Gastrocnemius medialis (tissue), 4 donors: ENCODE measurements around the gene TXK. TPM values are rescaled to one million over a fixed set of nuclear protein-coding genes. Genes with fewer than 3 reads are reported as not detected.

Experiments used
- ATAC-seq, 2 donors: fragments of 150-250 bp; one replicate each; pipeline ENCODE4 v1.9.1; 2016
- DNase-seq, 2 donors: peaks; one replicate each; pipeline ENCODE4 v3.0.0-alpha.2; 2019
- H3K27ac ChIP-seq, 4 donors: fragments of 200-600 bp; sonication (generic); 1 replicate in 1 of 4; 2 replicates in 3 of 4; pipeline ENCODE4 v1.5.1; 2016 to 2018; ENCODE audit warnings: mild to moderate bottlenecking in 2 of 4, moderate library complexity in 1 of 4
- H3K27me3 ChIP-seq, 3 donors: fragments of 200-600 bp; sonication (generic) in 2 of 3; 1 replicate in 1 of 3; 2 replicates in 2 of 3; pipeline versions ENCODE4 v1.5.1 to v1.6.0; 2016 to 2019; ENCODE audit warnings: mild to moderate bottlenecking in 1 of 3, moderate library complexity in 1 of 3
- H3K36me3 ChIP-seq, 2 donors: fragments of 200-600 bp; sonication (generic) in 1 of 2; one replicate each; pipeline ENCODE4 v1.5.1; 2017 to 2018
- H3K4me1 ChIP-seq, 2 donors: fragments of 200-600 bp; sonication (generic) in 1 of 2; one replicate each; pipeline ENCODE4 v1.5.1; 2016 to 2017; ENCODE audit warnings: mild to moderate bottlenecking in 2 of 2
- H3K4me3 ChIP-seq, 4 donors: fragments of 200-600 bp; sonication (generic) in 3 of 4; 1 replicate in 1 of 4; 2 replicates in 3 of 4; pipeline ENCODE4 v1.5.1; 2016 to 2019; ENCODE audit warnings: mild to moderate bottlenecking in 2 of 4
- H3K9me3 ChIP-seq, 3 donors: fragments of 200-600 bp; sonication (generic) in 2 of 3; 1 replicate in 1 of 3; 2 replicates in 2 of 3; pipeline ENCODE4 v1.5.1; 2016 to 2019
- POLR2A ChIP-seq, 2 donors: fragments of 450-650 bp; IDR thresholded peaks; one replicate each; pipeline ENCODE4 v1.6.1; 2017; ENCODE audit warnings: antibody characterized with exemption in 2 of 2, mild to moderate bottlenecking in 2 of 2, moderate library complexity in 2 of 2
- in situ Hi-C, 4 donors: fragments of 200-750 bp; cut with MboI; loops; one replicate each; pipeline versions ENCODE4 v1.15.0 to v1.8.0; 2017; ENCODE audit warnings: low sequenced_read_pairs in 4 of 4
- intact Hi-C: fragments of 100-400 bp; cut with DNase I; formaldehyde crosslinking; loops from one replicate; pipeline ENCODE4 v1.15.1; 2023; ENCODE audit warnings: low total_unique reads
- total RNA-seq, 4 donors: library from RNA; depleted of rRNA; stranded (reverse); fragments of >200 nt; gene quantifications; one replicate each; pipeline versions ENCODE4 v1.1.0 to v1.2.3, GENCODE V29; 2016
- TF ChIP-seq, protein P1 (sequence below), 5 experiments: fragments of 450-650 bp in 3 of 5; fragments of 200-600 bp in 2 of 5; sonication (generic) in 2 of 5; IDR thresholded peaks in 4 of 5; conservative IDR thresholded peaks in 1 of 5; 1 replicate in 4 of 5; 2 replicates in 1 of 5; pipeline ENCODE4 v1.5.1; 2016 to 2019; ENCODE audit warnings: antibody characterized with exemption in 5 of 5, mild to moderate bottlenecking in 3 of 5, moderate library complexity in 3 of 5

The TXK gene
- total RNA-seq, 4 donors from 2014 or later: 0.66 to 0.81 TPM; not detected in 2

DNA sequence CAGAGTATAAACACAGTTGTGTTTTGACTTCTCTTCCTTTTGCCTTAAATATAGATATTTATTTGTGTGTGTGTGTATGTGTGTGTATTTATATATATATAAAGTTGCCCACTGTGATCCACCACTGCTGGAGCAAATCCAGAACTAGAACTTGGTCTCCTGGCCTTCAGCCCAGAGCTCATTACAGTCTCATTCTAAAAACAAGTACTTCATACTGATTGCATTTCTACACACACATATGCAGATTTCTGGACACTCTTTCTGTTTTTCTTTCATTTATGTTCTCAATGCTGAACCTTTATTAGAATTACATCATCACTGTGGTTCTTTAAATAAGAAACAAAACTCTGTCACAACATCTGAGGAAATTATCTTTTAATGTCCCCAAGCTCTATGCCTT, 381 bp downstream of the TXK start:
- no peak overlapping the region for H3K4me3 ChIP-seq
- no peak for DNase-seq
- H3K27me3 ChIP-seq: no peaks in the 10 kb centered on the region
- H3K9me3 ChIP-seq: no peaks in the 10 kb centered on the region
- no peaks in the 10 kb centered on the region for H3K4me1 ChIP-seq
- in situ Hi-C loops: no loop called here
- no peak for TF ChIP-seq POLR2A (IDR thresholded peaks at IDR 0.05)
- TF ChIP-seq, protein P1, sequence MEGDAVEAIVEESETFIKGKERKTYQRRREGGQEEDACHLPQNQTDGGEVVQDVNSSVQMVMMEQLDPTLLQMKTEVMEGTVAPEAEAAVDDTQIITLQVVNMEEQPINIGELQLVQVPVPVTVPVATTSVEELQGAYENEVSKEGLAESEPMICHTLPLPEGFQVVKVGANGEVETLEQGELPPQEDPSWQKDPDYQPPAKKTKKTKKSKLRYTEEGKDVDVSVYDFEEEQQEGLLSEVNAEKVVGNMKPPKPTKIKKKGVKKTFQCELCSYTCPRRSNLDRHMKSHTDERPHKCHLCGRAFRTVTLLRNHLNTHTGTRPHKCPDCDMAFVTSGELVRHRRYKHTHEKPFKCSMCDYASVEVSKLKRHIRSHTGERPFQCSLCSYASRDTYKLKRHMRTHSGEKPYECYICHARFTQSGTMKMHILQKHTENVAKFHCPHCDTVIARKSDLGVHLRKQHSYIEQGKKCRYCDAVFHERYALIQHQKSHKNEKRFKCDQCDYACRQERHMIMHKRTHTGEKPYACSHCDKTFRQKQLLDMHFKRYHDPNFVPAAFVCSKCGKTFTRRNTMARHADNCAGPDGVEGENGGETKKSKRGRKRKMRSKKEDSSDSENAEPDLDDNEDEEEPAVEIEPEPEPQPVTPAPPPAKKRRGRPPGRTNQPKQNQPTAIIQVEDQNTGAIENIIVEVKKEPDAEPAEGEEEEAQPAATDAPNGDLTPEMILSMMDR (IDR thresholded peaks at IDR 0.05 in 4 of 5, conservative IDR thresholded peaks at IDR 0.05 in 1 of 5): no peak
- peaks cover 0 to 12% of the 10 kb centered on the region in 2 donors for H3K36me3 ChIP-seq
- no peak for ATAC-seq
- no peak overlapping the region for H3K27ac ChIP-seq
- intact Hi-C loops: no loop called here

DNA sequence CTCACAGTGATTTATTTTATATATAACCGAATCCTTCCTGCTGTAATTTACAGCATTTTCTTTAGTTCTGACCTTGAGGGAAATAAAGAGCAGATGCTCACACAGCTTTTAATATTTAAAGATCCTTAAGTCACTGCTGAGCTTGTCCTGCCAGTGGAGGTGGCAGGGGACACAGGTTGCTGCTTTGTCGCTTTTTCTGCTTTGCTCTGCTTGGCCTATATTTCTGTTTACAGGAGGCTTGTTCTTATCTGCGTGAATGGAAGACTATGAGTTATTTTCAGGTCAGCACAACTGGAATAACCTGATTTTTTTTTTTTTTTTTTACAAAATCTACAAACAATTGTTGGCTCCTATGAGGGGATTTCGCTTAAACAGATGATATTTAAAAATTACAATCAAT, 2.3 kb downstream of the TXK start:
- no peak overlapping the region for H3K27ac ChIP-seq
- intact Hi-C loops (no loop called here), in situ Hi-C loops (no loop called here)
- no peak overlapping the region for H3K4me3 ChIP-seq
- ATAC-seq (no peak), DNase-seq (no peak)
- TF ChIP-seq POLR2A (IDR thresholded peaks at IDR 0.05): no peak
- no peaks in the 10 kb centered on the region for H3K9me3 ChIP-seq
- H3K27me3 ChIP-seq: no peaks in the 10 kb centered on the region
- peaks cover 0 to 8% of the 10 kb centered on the region in 2 donors for H3K36me3 ChIP-seq
- peaks cover 0 to 10% of the 10 kb centered on the region in 2 donors for H3K4me1 ChIP-seq

DNA sequence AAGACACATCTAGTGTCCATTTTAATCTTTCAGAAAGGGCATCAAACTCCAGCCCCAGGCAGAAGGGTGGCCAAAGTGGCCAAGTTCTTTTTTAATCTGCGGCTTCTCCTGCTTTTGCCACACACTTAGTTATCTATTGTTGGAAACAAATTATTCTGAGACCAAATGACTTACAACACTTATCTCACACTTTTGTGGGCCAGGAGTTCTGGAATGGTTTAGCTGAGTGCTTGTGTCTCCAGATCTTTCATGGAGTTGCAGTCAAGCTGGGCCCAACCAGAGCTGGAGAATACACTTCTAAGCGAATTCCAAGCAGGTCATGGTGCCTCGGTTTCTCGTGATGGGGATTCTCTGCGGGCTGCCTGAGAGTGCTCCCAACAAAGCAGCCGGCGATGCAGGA, 4.0 kb downstream of the TXK start:
- in situ Hi-C loops (no loop called here), intact Hi-C loops (no loop called here)
- DNase-seq (no peak), ATAC-seq (no peak)
- peaks cover 0 to 10% of the 10 kb centered on the region in 2 donors for H3K4me1 ChIP-seq
- no peaks in the 10 kb centered on the region for H3K27me3 ChIP-seq
- H3K4me3 ChIP-seq: no peak overlapping the region
- TF ChIP-seq, protein P1 (IDR thresholded peaks at IDR 0.05 in 4 of 5, conservative IDR thresholded peaks at IDR 0.05 in 1 of 5): no peak
- no peak for TF ChIP-seq POLR2A (IDR thresholded peaks at IDR 0.05)
- no peaks in the 10 kb centered on the region for H3K36me3 ChIP-seq
- no peak overlapping the region for H3K27ac ChIP-seq
- no peaks in the 10 kb centered on the region for H3K9me3 ChIP-seq

DNA sequence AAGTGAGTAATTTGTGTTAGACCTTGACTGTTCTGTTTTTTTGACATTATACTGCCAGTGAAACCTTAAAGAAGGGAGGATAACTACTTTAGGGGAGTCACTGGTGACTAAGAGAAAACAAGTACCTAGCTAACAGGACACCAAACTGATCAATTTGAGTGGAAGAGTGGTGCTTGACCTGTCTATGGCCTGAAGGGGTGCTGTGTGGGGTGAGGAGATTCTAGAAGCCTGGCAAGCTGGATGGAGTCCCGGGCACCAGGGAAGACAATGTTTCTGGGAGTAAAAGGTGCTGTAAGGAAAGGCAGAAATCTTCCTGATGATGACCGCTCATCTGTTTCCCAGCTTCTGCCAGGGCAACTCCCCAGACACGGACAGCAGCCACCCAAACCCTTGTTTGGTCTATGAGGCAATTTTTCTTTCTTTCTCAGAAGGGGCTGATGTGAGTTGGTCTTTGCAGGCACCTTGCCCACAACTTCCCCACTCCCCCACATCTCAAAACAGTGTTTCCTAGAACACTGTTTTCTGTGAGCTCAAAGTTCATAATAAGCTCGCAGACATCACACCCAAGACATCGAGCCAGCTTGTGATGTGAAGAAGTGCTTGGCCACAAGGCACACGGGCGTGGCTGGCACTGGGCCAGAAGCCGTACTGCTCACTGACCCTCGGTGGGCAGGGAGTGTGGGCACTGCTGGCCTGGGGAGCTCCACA, 4.6 kb downstream of the TXK start:
- H3K27ac ChIP-seq: no peak overlapping the region
- in situ Hi-C loops: no loop called here
- TF ChIP-seq, protein P1 (IDR thresholded peaks at IDR 0.05 in 4 of 5, conservative IDR thresholded peaks at IDR 0.05 in 1 of 5): no peak
- no peak for TF ChIP-seq POLR2A (IDR thresholded peaks at IDR 0.05)
- ATAC-seq (no peak), DNase-seq (no peak)
- H3K36me3 ChIP-seq: no peaks in the 10 kb centered on the region
- H3K4me3 ChIP-seq: no peak overlapping the region
- no peaks in the 10 kb centered on the region for H3K27me3 ChIP-seq
- intact Hi-C loops: no loop called here
- H3K4me1 ChIP-seq: peaks cover 0 to 10% of the 10 kb centered on the region in 2 donors
- no peaks in the 10 kb centered on the region for H3K9me3 ChIP-seq

DNA sequence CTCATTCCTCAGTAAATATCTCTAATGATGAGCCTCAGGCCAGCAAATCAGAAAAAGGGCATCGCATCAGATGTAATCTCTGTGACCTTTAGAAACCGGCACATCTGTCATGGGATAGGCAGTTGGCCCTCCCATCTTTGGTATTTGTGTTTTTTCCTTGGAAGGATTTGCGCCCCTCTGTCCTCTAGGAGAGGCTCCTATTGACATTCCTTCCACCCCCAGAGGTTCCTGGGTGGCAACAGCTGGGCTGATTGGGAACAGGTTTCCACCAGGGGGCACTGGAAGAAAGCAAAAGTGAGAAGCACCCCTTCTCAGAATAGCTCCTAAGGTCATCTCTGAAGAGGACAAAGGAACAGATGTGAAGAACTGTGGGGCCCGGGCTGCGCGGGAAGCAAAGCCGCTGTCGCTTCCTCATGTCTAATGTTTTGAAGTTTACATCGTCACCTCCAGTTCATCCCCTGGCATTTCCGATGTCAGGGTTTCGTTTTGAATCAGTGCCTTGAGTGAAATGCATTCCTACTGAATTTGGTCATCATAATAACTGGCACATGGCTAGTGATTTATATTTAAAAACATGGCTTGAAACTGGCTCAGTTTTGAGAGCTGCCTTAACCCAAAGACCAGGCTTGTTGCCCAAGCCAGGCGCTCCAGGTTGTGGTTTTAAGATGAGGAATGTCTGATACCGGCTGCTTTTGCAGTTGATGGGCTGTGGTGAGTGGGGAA, 6.2 kb downstream of the TXK start:
- Histone ChIP-seq H3K36me3 (no peaks in the 10 kb centered on the region), H3K9me3 (no peaks in the 10 kb centered on the region), H3K4me3 (peak overlapping the region in 1 of 4 donors; percentile 14), H3K27ac (no peak overlapping the region), H3K4me1 (peaks cover 0 to 10% of the 10 kb centered on the region in 2 donors), H3K27me3 (no peaks in the 10 kb centered on the region)
- in situ Hi-C loops: no loop called here
- TF ChIP-seq, protein P1 (IDR thresholded peaks at IDR 0.05 in 4 of 5, conservative IDR thresholded peaks at IDR 0.05 in 1 of 5): peak in 3 of 5 experiments; percentile 31 to 46 (median 31)
- TF ChIP-seq POLR2A (IDR thresholded peaks at IDR 0.05): no peak
- DNase-seq (peak; percentile 10 to 17), ATAC-seq (peak; percentile 61 to 63)
- intact Hi-C loops: no loop called here
